ENCODE measurements around the gene RAN.
A peak's percentile ranks its signal among the peaks of the same experiment; 100 is the strongest.
"Not testable (repeated sequence)": the region's sequence is repeated elsewhere in the genome, so short reads cannot be mapped to it uniquely, and the experiment has no call there.

RAN gene

DNA sequence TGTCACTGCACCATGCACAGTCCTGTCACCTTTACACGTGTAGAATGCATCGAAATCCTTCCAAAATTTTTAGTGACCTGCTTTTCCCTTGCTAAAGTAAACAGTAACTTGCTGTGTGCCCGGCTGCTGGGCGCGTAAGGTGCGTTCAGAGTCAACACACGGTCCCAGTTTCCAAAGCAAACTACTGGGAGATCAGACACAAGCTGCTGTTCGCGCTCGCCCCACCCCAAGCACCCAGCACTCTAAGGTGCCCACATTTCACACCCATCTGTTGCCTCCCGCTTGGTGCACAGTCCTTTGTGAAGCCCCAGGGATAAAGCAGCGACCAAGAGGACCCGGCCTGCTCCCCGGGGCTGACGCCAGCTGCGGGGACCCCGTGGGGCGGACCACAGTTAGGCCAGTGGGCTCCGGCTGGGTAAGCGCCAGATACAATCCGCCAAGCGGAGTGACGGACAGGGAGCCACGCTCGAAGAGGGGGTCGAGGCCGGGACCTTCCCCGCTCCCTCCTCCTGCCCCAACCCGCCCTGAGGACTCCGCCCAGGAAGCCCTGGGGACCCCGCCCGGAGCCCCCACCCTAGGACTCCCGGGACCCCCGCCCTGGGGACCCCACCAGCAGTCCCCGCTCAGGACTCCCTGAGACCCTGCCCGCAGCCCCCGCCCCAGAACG is 33.4 kb upstream of the RAN start:
- TF ChIP-seq CTCF (IDR thresholded peaks at IDR 0.05; ENCODE audit: insufficient read depth, low read depth, low read length, missing control alignments): no peak
- H3K4me3 ChIP-seq (ENCODE audit: low read depth, low read length): peak overlapping the region; percentile 65
- peak; percentile 29 for DNase-seq (ENCODE audit: low read depth)

DNA sequence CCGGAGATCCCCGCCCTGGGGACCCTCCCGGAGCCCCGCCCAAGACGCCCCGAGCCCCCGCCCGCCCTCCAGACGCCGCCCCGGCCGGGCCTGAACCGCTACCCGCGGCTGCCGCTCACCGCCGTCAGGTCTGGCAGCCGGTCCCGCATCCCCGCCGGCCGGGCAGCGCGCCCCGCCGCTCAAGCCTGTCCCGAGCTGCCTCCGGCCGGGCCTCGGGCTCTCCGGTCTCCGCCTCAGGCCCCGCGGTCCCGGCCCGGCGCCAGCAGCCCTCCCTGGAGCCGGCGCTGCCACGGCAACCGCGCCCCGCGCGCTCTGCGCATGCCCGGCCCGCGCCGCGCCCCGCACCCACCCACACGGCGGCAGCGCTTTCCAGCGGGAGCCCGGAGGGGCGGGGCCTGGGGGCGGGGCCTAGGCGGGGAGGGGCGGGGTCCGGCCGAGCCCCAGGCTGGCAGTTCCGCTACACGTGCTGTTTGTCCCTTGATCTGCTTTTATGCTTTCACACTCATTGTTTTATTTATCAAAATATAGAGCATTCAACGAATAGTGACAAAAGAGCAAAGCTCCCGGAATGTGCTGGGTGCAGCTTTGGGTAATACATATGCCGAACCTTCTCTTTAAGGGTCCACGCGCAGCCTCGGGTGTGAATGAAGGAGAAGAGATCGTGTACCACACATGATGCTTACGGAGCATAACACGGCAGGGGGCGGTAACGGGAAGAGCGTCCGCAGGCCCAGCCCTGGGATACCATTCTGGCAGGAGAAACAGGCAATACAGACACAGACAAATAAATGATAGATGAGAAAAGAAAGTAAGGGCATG is 32.7 kb upstream of the RAN start, which contains the start of gene STX2:
Gene STX2, minus strand, starts transcription at position 300 of the 819 bp plus-strand sequence. Its CDS starts 151 bp downstream, at position 149.
- peak within 1 kb of the TSS; percentile 65 for H3K4me3 ChIP-seq (ENCODE audit: low read depth, low read length)
- TF ChIP-seq CTCF (IDR thresholded peaks at IDR 0.05; ENCODE audit: insufficient read depth, low read depth, low read length, missing control alignments): no peak
- DNase-seq (ENCODE audit: low read depth): peak; percentile 85

DNA sequence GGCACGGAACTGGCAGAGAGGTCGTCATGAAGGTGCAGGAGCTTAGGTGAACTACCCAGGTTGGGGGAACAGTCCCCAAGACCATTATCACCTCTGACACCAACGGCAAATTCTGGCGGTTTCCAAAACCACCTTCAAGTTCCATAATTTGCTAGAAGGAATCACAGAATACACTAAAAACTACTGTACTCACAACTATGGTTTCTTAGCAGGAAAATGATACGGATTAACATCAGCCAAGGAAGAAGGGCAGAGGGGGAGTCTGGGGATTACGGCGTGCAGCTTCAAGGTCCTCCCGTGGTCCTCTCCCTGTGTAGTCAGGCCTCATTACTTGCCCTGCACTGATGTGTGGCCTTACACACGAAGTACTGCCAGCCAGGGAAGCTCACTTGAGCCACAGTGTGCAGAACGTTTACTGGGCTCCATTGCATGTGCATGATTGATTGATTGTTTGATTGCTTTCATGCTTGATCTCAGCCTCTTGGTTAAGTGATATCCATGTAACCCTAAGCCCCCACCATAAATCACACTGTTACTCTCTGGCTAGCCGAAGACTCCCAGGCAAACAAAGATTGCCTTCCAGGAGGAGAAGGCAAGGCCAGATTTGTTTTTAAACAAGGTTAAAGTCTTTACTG is 32.0 kb upstream of the RAN start:
- peak overlapping the region; percentile 61; the same call in 1 of the 2 replicates for H3K4me3 ChIP-seq (ENCODE audit: low read depth, low read length)
- TF ChIP-seq CTCF (IDR thresholded peaks at IDR 0.05; ENCODE audit: insufficient read depth, low read depth, low read length, missing control alignments): no peak
- no peak for DNase-seq (ENCODE audit: low read depth)

- TF ChIP-seq CTCF (IDR thresholded peaks at IDR 0.05; ENCODE audit: insufficient read depth, low read depth, low read length, missing control alignments): no peak
- H3K4me3 ChIP-seq (ENCODE audit: low read depth, low read length): no peak overlapping the region
- DNase-seq (ENCODE audit: low read depth): no peak
These were observed 25.5 kb upstream of the RAN start for GRCh38 chr12:130846369-130846768.

- no peak for DNase-seq (ENCODE audit: low read depth)
- H3K4me3 ChIP-seq (ENCODE audit: low read depth, low read length): no peak overlapping the region
- no peak for TF ChIP-seq CTCF (IDR thresholded peaks at IDR 0.05; ENCODE audit: insufficient read depth, low read depth, low read length, missing control alignments)
These were observed 24.8 kb upstream of the RAN start for GRCh38 chr12:130847112-130847511.

- not testable (repeated sequence) for H3K4me3 ChIP-seq (ENCODE audit: low read depth, low read length); DNase-seq (ENCODE audit: low read depth)
These were observed 23.8 kb upstream of the RAN start for GRCh38 chr12:130848105-130848504.

GRCh38 chr12:130848785-130849305 is 23.0 kb upstream of the RAN start:
- not testable (repeated sequence) for DNase-seq (ENCODE audit: low read depth); H3K4me3 ChIP-seq (ENCODE audit: low read depth, low read length)

Measured in GM12865 (cell line).